H1 (cell line): ENCODE measurements around the gene LTBP3.

Source experiments
- HDAC6 ChIP-seq: IDR thresholded peaks from one replicate; pipeline ENCODE4 v1.7.1; 2012; ENCODE audit warnings: low read depth, mild to moderate bottlenecking, inconsistent platforms, low read length, moderate library complexity
- POLR2AphosphoS5 ChIP-seq: IDR thresholded peaks from 2 replicates; pipeline ENCODE4 v1.6.1; 2011; ENCODE audit warnings: low read depth, low read length

GRCh38 chr11:65502555-65503367 is 55.4 kb downstream of the LTBP3 start:
- TF ChIP-seq POLR2AphosphoS5 (peak; percentile 98), HDAC6 (no peak)
